Cardiac muscle cell (in vitro differentiated cells and primary cell): Measurements from ENCODE around the gene ITGBL1. TPM values are rescaled to one million over a fixed set of nuclear protein-coding genes. Genes with fewer than 3 reads are reported as not detected.

Experiments
- DNase-seq, 2 donors: peaks; one replicate each; pipeline versions ENCODE4 v3.0.0 to v3.0.0-alpha.2; 2010 to 2017; ENCODE audit warnings: low read depth in 1 of 2, low spot score in 1 of 2
- H3K27ac ChIP-seq: fragments of 200-600 bp; sonication (generic); 2 replicates; pipeline ENCODE4 v1.5.1; 2016
- H3K27me3 ChIP-seq: fragments of 200-600 bp; sonication (generic); 2 replicates; pipeline ENCODE4 v1.6.0; 2016; ENCODE audit warnings: control low read depth
- H3K36me3 ChIP-seq: fragments of 200-600 bp; sonication (generic); 2 replicates; pipeline ENCODE4 v1.5.1; 2016; ENCODE audit warnings: control low read depth
- H3K4me1 ChIP-seq: fragments of 200-600 bp; sonication (generic); 2 replicates; pipeline ENCODE4 v1.8.1; 2017; ENCODE audit warnings: low read depth, mild to moderate bottlenecking, mixed run types
- H3K4me3 ChIP-seq: fragments of 200-600 bp; sonication (generic); 2 replicates; pipeline ENCODE4 v1.5.1; 2016; ENCODE audit warnings: mild to moderate bottlenecking
- H3K9me3 ChIP-seq: fragments of 200-600 bp; sonication (generic); 2 replicates; pipeline ENCODE4 v1.5.1; 2017; ENCODE audit warnings: low read depth, mild to moderate bottlenecking, control low read depth
- CTCF ChIP-seq: IDR thresholded peaks from 2 replicates; pipeline ENCODE4 v1.5.1; 2012; ENCODE audit warnings: low read depth, mild to moderate bottlenecking, low read length
- polyA plus RNA-seq: library from polyadenylated mRNA; unstranded; fragments of >200 nt; fragmentation: Nextera tagmentation; extraction: Ambion mirVana; gene quantifications from 2 replicates; pipeline ENCODE4 v1.2.1, GENCODE V29; 2016
- total RNA-seq: library from RNA; depleted of rRNA; stranded (reverse); fragments of >200 nt; gene quantifications from 2 replicates; pipeline ENCODE4 v1.2.3, GENCODE V29; 2016

ITGBL1 gene
- total and polyA plus RNA-seq, 2 experiments from 2014 or later, result not detected

GRCh38 chr13:101522607-101523006 is 70.1 kb downstream of the ITGBL1 start:
- H3K36me3 ChIP-seq, result no peaks in the 10 kb centered on the region
- H3K4me1 ChIP-seq, result no peaks in the 10 kb centered on the region
- no peak for TF ChIP-seq CTCF
- no peak overlapping the region for H3K27ac ChIP-seq
- H3K27me3 ChIP-seq, result no peaks in the 10 kb centered on the region
- no peak overlapping the region for H3K4me3 ChIP-seq
- no peaks in the 10 kb centered on the region for H3K9me3 ChIP-seq
- DNase-seq, result no peak

GRCh38 chr13:101523154-101524131 is 71.0 kb downstream of the ITGBL1 start:
- no peak for TF ChIP-seq CTCF
- Histone ChIP-seq H3K36me3 (no peaks in the 10 kb centered on the region), H3K27ac (no peak overlapping the region), H3K4me3 (no peak overlapping the region), H3K4me1 (no peaks in the 10 kb centered on the region), H3K27me3 (no peaks in the 10 kb centered on the region), H3K9me3 (no peaks in the 10 kb centered on the region)
- peak in 1 of 2 donors; percentile 24 for DNase-seq

GRCh38 chr13:101527130-101527529 is 74.7 kb downstream of the ITGBL1 start:
- TF ChIP-seq CTCF, result no peak

GRCh38 chr13:101529422-101529821 is 76.9 kb downstream of the ITGBL1 start:
- DNase-seq, result peak in 1 of 2 donors; percentile 55
- Histone ChIP-seq H3K9me3 (no peaks in the 10 kb centered on the region), H3K36me3 (no peaks in the 10 kb centered on the region), H3K27me3 (no peaks in the 10 kb centered on the region), H3K4me3 (no peak overlapping the region), H3K27ac (no peak overlapping the region), H3K4me1 (no peaks in the 10 kb centered on the region)
- no peak for TF ChIP-seq CTCF

More at GRCh38 chr13:101527130-101527529, 74.7 kb downstream of the ITGBL1 start:
- no peaks in the 10 kb centered on the region for H3K36me3 ChIP-seq
- no peak overlapping the region for H3K4me3 ChIP-seq
- H3K9me3 ChIP-seq, result no peaks in the 10 kb centered on the region
- H3K27me3 ChIP-seq, result no peaks in the 10 kb centered on the region
- no peaks in the 10 kb centered on the region for H3K4me1 ChIP-seq
- DNase-seq, result no peak
- H3K27ac ChIP-seq, result no peak overlapping the region

GRCh38 chr13:101530293-101530692 is 77.8 kb downstream of the ITGBL1 start:
- no peak for DNase-seq
- H3K9me3 ChIP-seq, result no peaks in the 10 kb centered on the region
- TF ChIP-seq CTCF, result no peak
- no peaks in the 10 kb centered on the region for H3K27me3 ChIP-seq
- no peak overlapping the region for H3K27ac ChIP-seq
- no peaks in the 10 kb centered on the region for H3K4me1 ChIP-seq
- no peaks in the 10 kb centered on the region for H3K36me3 ChIP-seq
- no peak overlapping the region for H3K4me3 ChIP-seq
